Panc1 (cell line): ENCODE data around the gene KIF15. TPM values are rescaled to one million over a fixed set of nuclear protein-coding genes. Genes with fewer than 3 reads are reported as not detected.

Experiments
- ATAC-seq: fragments of 200-7000 bp; cut with Tn5 transposase; 2 replicates; pipeline ENCODE4 v1.9.1; 2020; ENCODE audit warnings: mild to moderate bottlenecking, moderate library complexity
- Bru-seq: library from RNA; stranded (reverse); fragments of 400-500 nt; gene quantifications from one replicate; lab custom pipeline; 2021; lab: Mats Ljungman, UMichigan
- BruChase-seq, 2 experiments: library from RNA; stranded (reverse); fragments of 400-500 nt; gene quantifications; one replicate each; lab custom pipeline; 2021; lab: Mats Ljungman, UMichigan
- BruUV-seq: library from RNA; stranded (reverse); fragments of 400-500 nt; replicated peaks from 2 replicates; lab custom pipeline; 2021; lab: Mats Ljungman, UMichigan
- CTCF ChIA-PET: fragments of 300-600 bp; sonication (Branson Sonifier 250); formaldehyde crosslinking; loops from one replicate; lab custom pipeline; 2022; ENCODE audit warnings: antibody characterized with exemption; lab: Charles Lee
- POLR2A ChIA-PET: fragments of 300-600 bp; sonication (Branson Sonifier 250); formaldehyde crosslinking; loops from one replicate; lab custom pipeline; 2022; ENCODE audit warnings: antibody characterized with exemption; lab: Charles Lee
- DNase-seq: peaks from one replicate; pipeline ENCODE4 v3.0.0-alpha.2; 2010; ENCODE audit warnings: low read depth, low spot score
- H3K27ac ChIP-seq: 2 replicates; pipeline ENCODE4 v1.5.1; 2011; ENCODE audit warnings: mild to moderate bottlenecking, low read length, inconsistent platforms
- H3K27me3 ChIP-seq: fragments of 200-500 bp; sonication (Bioruptor generic); 2 replicates; pipeline ENCODE4 v1.6.0; 2014; ENCODE audit warnings: low read length, inconsistent platforms; ENCODE audit not compliant: control insufficient read depth, insufficient read depth
- H3K36me3 ChIP-seq: fragments of 200-500 bp; sonication (Bioruptor generic); 2 replicates; pipeline ENCODE4 v1.5.1; 2014; ENCODE audit warnings: inconsistent platforms, mild to moderate bottlenecking, low read length, moderate library complexity; ENCODE audit not compliant: control insufficient read depth, insufficient read depth
- H3K4me1 ChIP-seq: 2 replicates; pipeline ENCODE4 v1.5.1; 2011; ENCODE audit warnings: inconsistent platforms, mild to moderate bottlenecking, low read length, moderate library complexity; ENCODE audit not compliant: control insufficient read depth, insufficient read depth
- H3K4me3 ChIP-seq, 2 experiments: 2 replicates each; pipeline ENCODE4 v1.5.1; 2011 to 2012; ENCODE audit warnings: low read depth in 2 of 2, low read length in 2 of 2, mild to moderate bottlenecking in 2 of 2, inconsistent platforms in 1 of 2, moderate library complexity in 1 of 2
- H3K9me3 ChIP-seq: fragments of 200-500 bp; sonication (Bioruptor generic); 2 replicates; pipeline ENCODE4 v1.5.1; 2014; ENCODE audit warnings: low read depth, mild to moderate bottlenecking, inconsistent platforms, low read length, moderate library complexity; ENCODE audit not compliant: control insufficient read depth, insufficient read depth
- POLR2AphosphoS5 ChIP-seq: IDR thresholded peaks from 2 replicates; pipeline ENCODE4 v1.6.1; 2012; ENCODE audit warnings: mild to moderate bottlenecking, low read depth, low read length, moderate library complexity
- SIN3A ChIP-seq: IDR thresholded peaks from 2 replicates; pipeline ENCODE4 v1.6.1; 2012; ENCODE audit warnings: low read depth, mild to moderate bottlenecking, low read length, moderate library complexity, borderline replicate concordance; ENCODE audit not compliant: insufficient read depth
- TCF7L2 ChIP-seq: IDR thresholded peaks from 2 replicates; pipeline ENCODE4 v1.6.1; 2011; ENCODE audit warnings: mild to moderate bottlenecking, low read depth, low read length, inconsistent platforms
- in situ Hi-C: cut with HindIII; loops from 2 replicates; pipeline ENCODE4 v1.10.0; 2016; ENCODE audit warnings: low sequenced_read_pairs, low pct_unique_long_range_greater_than_20kb
- intact Hi-C: fragments of 100-400 bp; cut with micrococcal nuclease; formaldehyde crosslinking; loops from one replicate; pipeline ENCODE4 v1.10.0; 2022; ENCODE audit not compliant: unreplicated experiment
- long read RNA-seq: library from polyadenylated mRNA; unstranded; transcript quantifications from one replicate; pipeline ENCODE4 v2.0.0, GENCODE V29; 2021; ENCODE audit not compliant: unreplicated experiment
- polyA plus RNA-seq: library from polyadenylated mRNA; unstranded; fragments of >200 nt; gene quantifications from one replicate; pipeline ENCODE4 v1.2.1, GENCODE V29; 2012; ENCODE audit warnings: missing spikeins; ENCODE audit not compliant: insufficient read length
- total RNA-seq: library from RNA; stranded (reverse); gene quantifications from one replicate; pipeline ENCODE4 v1.2.1, GENCODE V29; 2021; ENCODE audit not compliant: unreplicated experiment
- TF ChIP-seq, protein P1 (sequence below), 2 experiments: IDR thresholded peaks; 2 replicates each; pipeline ENCODE4 v1.6.1; 2011 to 2012; ENCODE audit warnings: low read depth in 2 of 2, control low read depth in 1 of 2, low read length in 1 of 2, mild to moderate bottlenecking in 1 of 2, moderate library complexity in 1 of 2; ENCODE audit not compliant: insufficient read depth in 1 of 2

The KIF15 gene, protein sequence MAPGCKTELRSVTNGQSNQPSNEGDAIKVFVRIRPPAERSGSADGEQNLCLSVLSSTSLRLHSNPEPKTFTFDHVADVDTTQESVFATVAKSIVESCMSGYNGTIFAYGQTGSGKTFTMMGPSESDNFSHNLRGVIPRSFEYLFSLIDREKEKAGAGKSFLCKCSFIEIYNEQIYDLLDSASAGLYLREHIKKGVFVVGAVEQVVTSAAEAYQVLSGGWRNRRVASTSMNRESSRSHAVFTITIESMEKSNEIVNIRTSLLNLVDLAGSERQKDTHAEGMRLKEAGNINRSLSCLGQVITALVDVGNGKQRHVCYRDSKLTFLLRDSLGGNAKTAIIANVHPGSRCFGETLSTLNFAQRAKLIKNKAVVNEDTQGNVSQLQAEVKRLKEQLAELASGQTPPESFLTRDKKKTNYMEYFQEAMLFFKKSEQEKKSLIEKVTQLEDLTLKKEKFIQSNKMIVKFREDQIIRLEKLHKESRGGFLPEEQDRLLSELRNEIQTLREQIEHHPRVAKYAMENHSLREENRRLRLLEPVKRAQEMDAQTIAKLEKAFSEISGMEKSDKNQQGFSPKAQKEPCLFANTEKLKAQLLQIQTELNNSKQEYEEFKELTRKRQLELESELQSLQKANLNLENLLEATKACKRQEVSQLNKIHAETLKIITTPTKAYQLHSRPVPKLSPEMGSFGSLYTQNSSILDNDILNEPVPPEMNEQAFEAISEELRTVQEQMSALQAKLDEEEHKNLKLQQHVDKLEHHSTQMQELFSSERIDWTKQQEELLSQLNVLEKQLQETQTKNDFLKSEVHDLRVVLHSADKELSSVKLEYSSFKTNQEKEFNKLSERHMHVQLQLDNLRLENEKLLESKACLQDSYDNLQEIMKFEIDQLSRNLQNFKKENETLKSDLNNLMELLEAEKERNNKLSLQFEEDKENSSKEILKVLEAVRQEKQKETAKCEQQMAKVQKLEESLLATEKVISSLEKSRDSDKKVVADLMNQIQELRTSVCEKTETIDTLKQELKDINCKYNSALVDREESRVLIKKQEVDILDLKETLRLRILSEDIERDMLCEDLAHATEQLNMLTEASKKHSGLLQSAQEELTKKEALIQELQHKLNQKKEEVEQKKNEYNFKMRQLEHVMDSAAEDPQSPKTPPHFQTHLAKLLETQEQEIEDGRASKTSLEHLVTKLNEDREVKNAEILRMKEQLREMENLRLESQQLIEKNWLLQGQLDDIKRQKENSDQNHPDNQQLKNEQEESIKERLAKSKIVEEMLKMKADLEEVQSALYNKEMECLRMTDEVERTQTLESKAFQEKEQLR (N-terminal part only)
- total RNA-seq (12.2 TPM), Bru-seq, nascent RNA (percentile 70 among the genes with signal in this experiment), BruChase-seq, experiment 1, labeled RNA remaining after a 2-hour chase (percentile 62 among the genes with signal in this experiment), BruChase-seq, experiment 2, labeled RNA remaining after a 6-hour chase (percentile 67 among the genes with signal in this experiment)
- polyA plus RNA-seq, result 3.5 TPM
- long read RNA-seq, full-length matches to known transcripts, result 10 of 29 reads
- long read RNA-seq, partial matches to known transcripts, result 11 of 29 reads
- long read RNA-seq, other reads (novel, unspliced or antisense), result 8 of 29 reads

DNA sequence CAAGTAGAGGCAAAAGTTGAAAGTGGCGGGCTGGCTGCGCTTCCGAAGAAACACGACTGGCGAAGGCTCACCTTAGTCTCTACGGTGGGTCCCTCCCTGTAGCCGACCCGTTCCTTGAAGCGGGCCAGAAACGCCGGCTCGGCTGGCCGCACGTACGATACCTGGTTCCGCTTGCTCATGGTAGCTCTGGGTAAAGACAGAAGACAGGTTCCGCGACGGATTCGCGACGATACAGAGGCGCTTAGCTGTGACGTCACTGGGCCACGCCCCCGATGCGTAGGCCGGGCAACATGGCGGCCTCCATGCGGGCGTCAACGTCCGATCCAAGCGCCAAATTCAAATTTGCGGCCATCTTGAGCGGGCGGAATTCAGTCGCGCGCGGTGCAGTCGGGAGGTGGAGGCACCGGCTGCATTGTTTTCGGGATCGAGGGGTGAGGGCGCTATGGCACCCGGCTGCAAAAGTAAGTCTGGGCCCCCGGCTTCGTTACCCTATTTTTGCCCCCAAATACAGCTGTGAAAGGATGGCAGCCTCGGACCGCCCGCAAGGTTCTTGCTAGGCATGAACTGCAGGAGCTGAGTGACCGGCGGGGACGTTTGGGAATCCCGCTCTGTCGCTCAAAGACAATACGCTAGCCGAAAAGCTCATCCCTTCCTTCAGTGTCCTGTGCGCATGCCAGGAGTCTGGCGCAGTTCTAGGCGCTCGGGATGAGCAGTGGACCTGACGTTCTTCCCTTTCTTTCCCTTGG, at the start of gene KIF15, which contains the start of gene KIAA1143:
Gene KIF15 (plus strand): TSS at position 371 of the 746 bp plus-strand sequence. CDS start 72 bp downstream, at position 443.
Gene KIAA1143 (minus strand): TSS at position 196 of the 746 bp plus-strand sequence. CDS start 17 bp downstream, at position 179.
- Histone ChIP-seq H3K9me3 (peaks cover 22% of the 10 kb centered on the region; the same call in 1 of the 2 replicates), H3K27ac (peak within 1 kb of the TSS; percentile 92), H3K36me3 (peaks cover 3% of the 10 kb centered on the region; the same call in 1 of the 2 replicates), H3K4me3 (peak within 1 kb of the TSS; percentile 81 to 87), H3K4me1 (no peaks in the 10 kb centered on the region), H3K27me3 (no peaks in the 10 kb centered on the region)
- ChIA-PET POLR2A (interaction anchor here (0.5 kb wide), 1 partner anchor 1999 kb away, joined by 5 read pairs; no protein-coding TSS in a partner anchor), CTCF (no interaction called here)
- TSS peak; percentile 91 for BruUV-seq
- DNase-seq, result peak; percentile 67
- peak; percentile 97 for ATAC-seq
- TF ChIP-seq SIN3A (peak; percentile 99), POLR2AphosphoS5 (peak; percentile 71; the same call in 1 of the 2 replicates)
- TF ChIP-seq, protein P1, sequence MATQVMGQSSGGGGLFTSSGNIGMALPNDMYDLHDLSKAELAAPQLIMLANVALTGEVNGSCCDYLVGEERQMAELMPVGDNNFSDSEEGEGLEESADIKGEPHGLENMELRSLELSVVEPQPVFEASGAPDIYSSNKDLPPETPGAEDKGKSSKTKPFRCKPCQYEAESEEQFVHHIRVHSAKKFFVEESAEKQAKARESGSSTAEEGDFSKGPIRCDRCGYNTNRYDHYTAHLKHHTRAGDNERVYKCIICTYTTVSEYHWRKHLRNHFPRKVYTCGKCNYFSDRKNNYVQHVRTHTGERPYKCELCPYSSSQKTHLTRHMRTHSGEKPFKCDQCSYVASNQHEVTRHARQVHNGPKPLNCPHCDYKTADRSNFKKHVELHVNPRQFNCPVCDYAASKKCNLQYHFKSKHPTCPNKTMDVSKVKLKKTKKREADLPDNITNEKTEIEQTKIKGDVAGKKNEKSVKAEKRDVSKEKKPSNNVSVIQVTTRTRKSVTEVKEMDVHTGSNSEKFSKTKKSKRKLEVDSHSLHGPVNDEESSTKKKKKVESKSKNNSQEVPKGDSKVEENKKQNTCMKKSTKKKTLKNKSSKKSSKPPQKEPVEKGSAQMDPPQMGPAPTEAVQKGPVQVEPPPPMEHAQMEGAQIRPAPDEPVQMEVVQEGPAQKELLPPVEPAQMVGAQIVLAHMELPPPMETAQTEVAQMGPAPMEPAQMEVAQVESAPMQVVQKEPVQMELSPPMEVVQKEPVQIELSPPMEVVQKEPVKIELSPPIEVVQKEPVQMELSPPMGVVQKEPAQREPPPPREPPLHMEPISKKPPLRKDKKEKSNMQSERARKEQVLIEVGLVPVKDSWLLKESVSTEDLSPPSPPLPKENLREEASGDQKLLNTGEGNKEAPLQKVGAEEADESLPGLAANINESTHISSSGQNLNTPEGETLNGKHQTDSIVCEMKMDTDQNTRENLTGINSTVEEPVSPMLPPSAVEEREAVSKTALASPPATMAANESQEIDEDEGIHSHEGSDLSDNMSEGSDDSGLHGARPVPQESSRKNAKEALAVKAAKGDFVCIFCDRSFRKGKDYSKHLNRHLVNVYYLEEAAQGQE (IDR thresholded peaks at IDR 0.05; ENCODE audit: insufficient read depth in 1 of 2, low read depth in 2 of 2, low read length in 1 of 2), result no peak; a peak in 1 of 4 replicates
- in situ Hi-C loops (no loop called here), intact Hi-C loops (no loop called here)

DNA sequence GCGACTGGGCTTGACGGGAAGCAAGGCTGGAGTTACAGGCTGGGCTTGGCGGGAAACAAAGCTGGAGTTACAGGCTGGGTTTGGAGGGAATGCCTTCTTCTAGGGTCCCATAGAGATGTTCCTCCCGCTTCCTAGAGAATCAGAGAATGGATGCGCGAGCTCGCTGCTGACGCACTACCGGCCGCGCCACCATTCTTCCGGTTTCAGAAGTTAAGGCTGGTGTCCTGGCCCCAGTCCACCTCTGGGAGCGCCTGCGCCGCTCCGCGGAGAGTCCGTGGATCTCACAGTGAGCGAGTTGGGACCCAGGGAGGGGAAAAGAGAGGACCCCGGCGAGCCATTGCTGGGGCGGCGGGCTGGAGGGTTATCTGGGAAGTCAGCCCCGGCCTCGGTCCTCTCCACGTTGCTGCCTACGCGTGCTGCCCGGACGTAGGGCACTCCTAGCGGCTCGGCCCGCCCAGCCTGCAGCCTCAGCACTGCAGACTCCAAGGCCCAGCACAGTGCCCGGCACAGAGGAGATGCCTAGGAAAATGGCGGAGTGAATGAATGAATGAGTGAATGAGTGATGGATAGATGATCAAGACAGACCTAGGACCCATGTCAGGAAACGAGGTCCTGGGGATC, 49.0 kb upstream of the KIF15 start, which contains the start of gene ZNF502:
Gene ZNF502 (plus strand): TSS at position 206 of the 621 bp plus-strand sequence. CDS start 7,602 bp downstream, outside the sequence.
- ATAC-seq (no peak), DNase-seq (no peak)
- intact Hi-C loops (no loop called here), in situ Hi-C loops (no loop called here)
- H3K27me3 ChIP-seq, result no peaks in the 10 kb centered on the region
- no TSS peak for BruUV-seq
- peak within 1 kb of the TSS in 1 of 2 experiments; percentile 41; a peak in 1 of 4 replicates for H3K4me3 ChIP-seq
- no peak for TF ChIP-seq TCF7L2
- TF ChIP-seq POLR2AphosphoS5, result no peak
- no peak for TF ChIP-seq SIN3A
- no peaks in the 10 kb centered on the region for H3K36me3 ChIP-seq
- H3K9me3 ChIP-seq, result peaks cover 9% of the 10 kb centered on the region; the same call in 1 of the 2 replicates
- ChIA-PET POLR2A (no interaction called here), CTCF (no interaction called here)
- no peak within 1 kb of the TSS for H3K27ac ChIP-seq
- H3K4me1 ChIP-seq, result no peaks in the 10 kb centered on the region
